AG09309 (cell line): ENCODE results near the gene PDPK1.

Experiments
- DNase-seq: peaks from one replicate; pipeline ENCODE4 v3.0.0-alpha.2; 2010; ENCODE audit warnings: low read depth
- H3K4me3 ChIP-seq: 2 replicates; pipeline ENCODE4 v1.5.1; 2011; ENCODE audit warnings: mild to moderate bottlenecking, low read depth, low read length, moderate library complexity; ENCODE audit not compliant: control insufficient read depth
- TF ChIP-seq, protein P1 (sequence below): IDR thresholded peaks from 2 replicates; pipeline ENCODE4 v1.5.1; 2011; ENCODE audit warnings: mild to moderate bottlenecking, low read depth, low read length, inconsistent platforms; ENCODE audit not compliant: insufficient read depth, control insufficient read depth; ENCODE audit errors: missing control alignments

Gene PDPK1

DNA sequence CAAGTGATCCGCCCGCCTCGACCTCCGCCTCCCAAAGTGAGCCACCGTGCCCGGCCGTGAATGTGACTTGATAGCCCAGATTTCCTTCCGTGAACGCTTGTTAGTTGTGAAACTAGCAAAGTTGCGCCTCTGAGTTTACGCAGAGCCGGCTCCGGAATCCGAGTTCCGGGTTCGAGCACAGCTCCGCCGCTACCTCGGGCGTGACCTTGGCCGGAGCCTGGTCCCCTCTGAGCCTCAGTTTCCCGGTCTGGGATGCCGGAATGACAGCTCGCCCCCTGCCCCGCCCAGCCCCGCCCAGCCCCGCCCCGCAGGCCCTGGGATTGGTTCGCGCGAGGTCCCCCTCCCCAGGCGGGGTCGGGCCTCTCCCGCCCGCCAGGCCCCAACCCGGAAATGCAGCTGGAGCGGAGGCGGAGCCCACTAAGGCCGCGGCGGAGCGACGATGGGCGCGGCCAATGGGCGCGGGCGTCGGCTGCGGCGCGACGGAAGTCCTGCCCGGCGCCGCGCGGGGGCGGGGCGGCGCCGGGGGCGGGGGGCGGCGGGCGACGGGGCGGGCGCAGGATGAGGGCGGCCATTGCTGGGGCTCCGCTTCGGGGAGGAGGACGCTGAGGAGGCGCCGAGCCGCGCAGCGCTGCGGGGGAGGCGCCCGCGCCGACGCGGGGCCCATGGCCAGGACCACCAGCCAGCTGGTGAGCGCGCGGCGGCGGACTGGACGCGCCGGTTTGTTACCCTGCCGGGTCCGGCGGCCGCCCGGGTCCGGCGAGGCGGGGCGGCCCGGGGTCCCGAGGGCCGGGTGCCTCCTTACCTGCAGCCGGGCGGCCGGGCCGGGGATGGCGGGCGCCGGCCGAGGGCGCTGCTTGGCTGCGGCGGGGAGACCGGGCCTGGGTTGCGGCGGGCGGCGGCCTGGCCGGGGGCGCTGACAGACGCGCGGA, at the start of gene PDPK1:
Gene PDPK1, plus strand, starts transcription at position 571 of the 929 bp plus-strand sequence. Its CDS starts 92 bp downstream, at position 663.
- TF ChIP-seq, protein P1, sequence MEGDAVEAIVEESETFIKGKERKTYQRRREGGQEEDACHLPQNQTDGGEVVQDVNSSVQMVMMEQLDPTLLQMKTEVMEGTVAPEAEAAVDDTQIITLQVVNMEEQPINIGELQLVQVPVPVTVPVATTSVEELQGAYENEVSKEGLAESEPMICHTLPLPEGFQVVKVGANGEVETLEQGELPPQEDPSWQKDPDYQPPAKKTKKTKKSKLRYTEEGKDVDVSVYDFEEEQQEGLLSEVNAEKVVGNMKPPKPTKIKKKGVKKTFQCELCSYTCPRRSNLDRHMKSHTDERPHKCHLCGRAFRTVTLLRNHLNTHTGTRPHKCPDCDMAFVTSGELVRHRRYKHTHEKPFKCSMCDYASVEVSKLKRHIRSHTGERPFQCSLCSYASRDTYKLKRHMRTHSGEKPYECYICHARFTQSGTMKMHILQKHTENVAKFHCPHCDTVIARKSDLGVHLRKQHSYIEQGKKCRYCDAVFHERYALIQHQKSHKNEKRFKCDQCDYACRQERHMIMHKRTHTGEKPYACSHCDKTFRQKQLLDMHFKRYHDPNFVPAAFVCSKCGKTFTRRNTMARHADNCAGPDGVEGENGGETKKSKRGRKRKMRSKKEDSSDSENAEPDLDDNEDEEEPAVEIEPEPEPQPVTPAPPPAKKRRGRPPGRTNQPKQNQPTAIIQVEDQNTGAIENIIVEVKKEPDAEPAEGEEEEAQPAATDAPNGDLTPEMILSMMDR = no peak
- peak; percentile 54 for DNase-seq

DNA sequence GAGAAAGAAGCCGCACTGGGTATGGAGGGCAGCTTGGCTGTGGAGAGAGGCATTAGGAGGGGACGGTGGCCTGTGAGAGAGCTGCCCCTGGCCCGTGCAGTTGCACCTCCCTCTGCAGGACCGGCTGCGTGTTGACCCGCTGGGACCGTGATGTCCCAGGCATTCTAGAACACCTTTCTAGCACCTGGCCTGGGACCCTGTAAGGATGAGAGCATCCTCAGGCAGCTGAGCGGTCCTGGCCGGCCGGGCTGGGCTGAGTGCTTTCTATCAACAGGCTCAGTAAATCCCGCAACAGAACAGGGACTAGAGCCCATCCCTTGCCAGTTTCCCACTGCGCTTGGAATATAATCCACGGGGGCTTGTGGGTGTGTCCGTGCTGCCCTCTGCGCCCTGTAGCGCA, 48.2 kb upstream of the PDPK1 start:
- no peak for DNase-seq
- TF ChIP-seq, protein P1 = no peak
- H3K4me3 ChIP-seq = no peak overlapping the region

More for the DNA sequence above, at the start of gene PDPK1:
- H3K4me3 ChIP-seq = peak within 1 kb of the TSS; percentile 61

DNA sequence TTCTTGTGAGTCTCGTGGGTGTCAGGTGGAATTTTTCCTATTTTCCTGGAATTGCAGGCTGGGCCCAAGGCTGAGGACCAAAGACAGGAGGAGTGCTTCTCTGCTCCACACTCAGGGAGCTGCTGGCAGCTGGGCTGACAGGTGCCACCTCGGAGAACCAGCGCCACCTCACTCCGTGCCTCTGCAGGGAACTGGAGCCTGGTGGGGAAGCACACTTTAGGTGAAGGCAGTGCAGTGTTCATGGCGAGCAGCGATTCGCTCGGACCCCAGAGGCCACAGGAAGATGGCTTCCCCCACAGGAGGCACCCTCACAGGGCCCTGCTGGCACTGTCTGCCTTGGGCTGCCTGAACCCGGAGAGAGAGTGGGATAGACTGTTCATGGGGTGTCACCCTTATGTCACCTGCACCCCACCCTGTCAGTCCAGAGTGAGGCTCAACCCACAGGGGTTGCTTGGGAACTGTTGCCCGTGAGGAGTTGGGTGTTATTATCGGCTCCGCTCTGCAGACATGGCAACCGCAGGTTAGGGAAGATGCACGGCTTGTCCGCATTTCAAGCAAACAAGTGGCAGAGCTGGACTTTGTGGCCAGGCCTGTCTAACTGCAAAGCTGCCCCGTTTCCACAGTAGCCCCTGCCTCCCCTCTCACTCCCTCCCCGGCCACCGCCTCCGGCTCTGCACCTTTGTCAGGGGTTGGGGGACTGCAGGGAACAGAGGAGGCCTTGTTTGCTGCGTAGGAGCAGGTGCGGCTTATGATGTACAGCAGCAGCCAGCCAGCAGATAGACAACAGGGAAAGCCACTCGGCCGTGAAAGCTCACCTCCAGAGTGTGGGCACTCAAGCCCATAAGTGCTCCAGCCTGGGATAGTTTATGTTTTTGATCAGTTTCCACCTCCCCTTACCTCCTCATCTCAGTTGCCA, 47.4 kb upstream of the PDPK1 start:
- TF ChIP-seq, protein P1 = no peak
- DNase-seq = no peak
- no peak overlapping the region for H3K4me3 ChIP-seq

DNA sequence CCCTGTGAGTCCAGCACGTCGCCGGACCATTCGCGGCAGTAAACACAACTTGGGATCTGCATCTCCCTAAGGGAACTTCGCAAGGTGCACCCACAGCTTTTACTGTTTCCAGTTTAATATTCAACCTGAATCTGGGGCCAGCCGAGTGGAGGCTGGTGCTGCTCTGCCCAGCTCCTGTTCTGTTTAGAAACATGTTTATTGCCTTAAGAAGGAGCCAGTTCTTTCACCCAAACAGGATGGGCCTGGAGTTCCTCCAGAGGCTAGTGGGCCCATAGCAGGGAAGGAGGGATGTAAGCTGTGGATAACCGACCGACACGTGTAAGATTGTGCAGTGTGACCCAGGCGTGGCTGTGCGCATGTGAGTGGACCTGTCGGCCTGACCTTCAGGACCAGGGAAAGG, 45.5 kb upstream of the PDPK1 start:
- no peak overlapping the region for H3K4me3 ChIP-seq
- TF ChIP-seq, protein P1 = no peak
- no peak for DNase-seq

DNA sequence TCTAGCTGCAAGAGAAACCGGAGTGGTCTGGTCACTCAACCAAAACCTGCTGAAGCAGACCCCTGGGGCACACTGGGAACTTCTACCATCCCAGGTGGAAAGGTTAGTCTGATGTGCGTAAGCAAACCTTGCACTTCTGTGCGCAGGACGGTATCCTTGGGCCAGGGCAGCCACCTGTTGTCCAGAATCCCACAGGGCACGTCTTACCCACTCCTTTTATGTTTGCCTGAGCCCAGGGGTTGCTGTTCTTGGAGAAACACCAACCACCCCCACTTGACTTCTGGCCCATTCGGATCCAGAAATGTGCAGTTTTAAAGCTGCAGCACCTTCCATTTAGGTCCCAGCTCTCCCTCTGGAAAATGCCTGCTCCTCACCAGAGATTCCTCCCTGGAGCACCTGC, 44.2 kb upstream of the PDPK1 start:
- TF ChIP-seq, protein P1 = no peak

DNA sequence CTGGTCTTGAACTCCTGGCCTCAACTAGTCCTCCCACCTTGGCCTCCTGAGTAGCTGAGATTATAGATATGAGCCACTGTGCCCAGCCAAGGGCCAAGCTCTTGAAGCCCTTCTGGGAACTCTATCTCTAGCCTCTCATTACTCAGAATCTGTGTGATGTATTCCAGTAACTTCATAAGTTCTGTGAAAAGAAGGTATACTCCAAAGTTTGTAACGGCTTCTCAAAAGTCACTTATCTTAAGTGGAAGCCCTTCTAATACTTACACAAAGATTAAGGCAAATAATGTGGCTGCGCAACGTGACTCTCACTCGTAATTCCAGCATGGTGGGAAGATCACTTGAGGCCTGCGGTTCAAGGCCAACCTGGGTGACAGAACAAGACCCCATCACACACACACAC, 43.2 kb upstream of the PDPK1 start:
- DNase-seq = no peak
- TF ChIP-seq, protein P1 = no peak
- no peak overlapping the region for H3K4me3 ChIP-seq

More for the DNA sequence above, 44.2 kb upstream of the PDPK1 start:
- H3K4me3 ChIP-seq = no peak overlapping the region
- no peak for DNase-seq
